Lower lobe of right lung (tissue), 2 donors: ENCODE results near the gene CLASP1. TPM values are rescaled to one million over a fixed set of nuclear protein-coding genes. Genes with fewer than 3 reads are reported as not detected.

Experiments used
- ATAC-seq, 2 donors: fragments of 200-7000 bp; cut with Tn5 transposase; one replicate each; pipeline ENCODE4 v1.9.1; 2020 to 2022; ENCODE audit warnings: mild to moderate bottlenecking in 2 of 2, moderate library complexity in 2 of 2
- DNase-seq: peaks from one replicate; pipeline ENCODE4 v3.0.0-alpha.2; 2020
- H3K27ac ChIP-seq: fragments of 200-600 bp; one replicate; pipeline ENCODE4 v1.8.0; 2022
- H3K27me3 ChIP-seq: fragments of 200-600 bp; one replicate; pipeline ENCODE4 v1.8.0; 2022; ENCODE audit warnings: low read depth
- H3K36me3 ChIP-seq: fragments of 200-600 bp; one replicate; pipeline ENCODE4 v1.8.0; 2022; ENCODE audit warnings: mild to moderate bottlenecking
- H3K4me1 ChIP-seq: fragments of 200-600 bp; one replicate; pipeline ENCODE4 v1.8.0; 2022
- H3K4me3 ChIP-seq: fragments of 200-600 bp; one replicate; pipeline ENCODE4 v1.8.0; 2022; ENCODE audit warnings: mild to moderate bottlenecking
- H3K9me3 ChIP-seq: fragments of 200-600 bp; one replicate; pipeline ENCODE4 v1.8.0; 2022
- CTCF ChIP-seq: fragments of 200-600 bp; IDR thresholded peaks from one replicate; pipeline ENCODE4 v1.8.0; 2022; ENCODE audit warnings: antibody characterized with exemption, mild to moderate bottlenecking
- intact Hi-C: fragments of 100-400 bp; cut with DNase I; formaldehyde crosslinking; loops from one replicate; pipeline ENCODE4 v1.11.0; 2022
- total RNA-seq: library from RNA; stranded (reverse); fragmentation: NEBNext Ultra II Directional; extraction: Animal tissue kit (Norgen Biotek cat#: 25700); gene quantifications from one replicate; pipeline ENCODE4 v1.2.1, GENCODE V29; 2021
- donor health status: DM: no; HTN: yes; CAD: no; lungs with severe emphysema.

CLASP1 gene
- total RNA-seq, 1 donor from 2014 or later = 45.8 TPM

GRCh38 chr2:121343191-121343590 is 306.1 kb downstream of the CLASP1 start:
- DNase-seq = no peak
- no peak overlapping the region for H3K4me3 ChIP-seq
- H3K27me3 ChIP-seq = no peaks in the 10 kb centered on the region
- ATAC-seq = no peak
- H3K36me3 ChIP-seq = peaks cover 94% of the 10 kb centered on the region
- H3K4me1 ChIP-seq = no peaks in the 10 kb centered on the region
- intact Hi-C loops = no loop called here
- H3K9me3 ChIP-seq = no peaks in the 10 kb centered on the region
- H3K27ac ChIP-seq = no peak overlapping the region
- TF ChIP-seq CTCF = no peak

- H3K36me3 ChIP-seq = peaks cover 92% of the 10 kb centered on the region
Observed at GRCh38 chr2:121342751-121343150, 306.5 kb downstream of the CLASP1 start.

DNA sequence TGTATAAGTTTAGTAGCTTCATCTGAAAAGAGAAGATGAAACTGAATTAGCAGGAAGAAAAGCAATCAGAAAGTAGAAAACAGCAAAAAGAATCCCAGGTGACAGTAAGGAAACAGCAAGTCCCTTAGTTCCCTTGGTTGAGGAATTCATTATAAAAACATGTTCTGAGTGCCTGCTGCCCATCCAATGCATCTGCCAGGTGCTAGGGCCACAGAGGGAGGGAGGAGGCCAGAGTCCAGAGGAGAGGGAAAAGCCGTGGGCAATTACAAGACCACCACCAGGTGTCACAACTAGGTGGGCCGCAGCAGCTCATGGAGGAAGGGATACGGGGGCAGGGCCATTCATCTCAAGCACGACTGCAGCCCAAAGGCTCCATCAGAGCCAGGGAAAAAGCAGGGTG is 308.3 kb downstream of the CLASP1 start:
- no peak for TF ChIP-seq CTCF
- Histone ChIP-seq H3K9me3 (no peaks in the 10 kb centered on the region), H3K36me3 (peaks cover 74% of the 10 kb centered on the region), H3K27ac (no peak overlapping the region), H3K4me1 (peaks cover 5% of the 10 kb centered on the region), H3K27me3 (no peaks in the 10 kb centered on the region), H3K4me3 (no peak overlapping the region)
- ATAC-seq (no peak), DNase-seq (no peak)
- intact Hi-C loops = no loop called here

More at GRCh38 chr2:121342751-121343150, 306.5 kb downstream of the CLASP1 start:
- no peak for TF ChIP-seq CTCF
- no peaks in the 10 kb centered on the region for H3K9me3 ChIP-seq
- no peaks in the 10 kb centered on the region for H3K27me3 ChIP-seq
- no peak overlapping the region for H3K4me3 ChIP-seq
- no peaks in the 10 kb centered on the region for H3K4me1 ChIP-seq
- H3K27ac ChIP-seq = no peak overlapping the region
- ATAC-seq = no peak
- no peak for DNase-seq
- intact Hi-C loops = no loop called here

GRCh38 chr2:121338281-121338680 is 311.0 kb downstream of the CLASP1 start:
- no peak for TF ChIP-seq CTCF
- intact Hi-C loops = no loop called here
- H3K9me3 ChIP-seq = no peaks in the 10 kb centered on the region
- no peak overlapping the region for H3K27ac ChIP-seq
- DNase-seq (no peak), ATAC-seq (no peak)
- peaks cover 48% of the 10 kb centered on the region for H3K36me3 ChIP-seq
- H3K4me1 ChIP-seq = peaks cover 6% of the 10 kb centered on the region
- H3K4me3 ChIP-seq = no peak overlapping the region
- no peaks in the 10 kb centered on the region for H3K27me3 ChIP-seq

- ATAC-seq = peak; percentile 91 to 94
- H3K27me3 ChIP-seq = no peaks in the 10 kb centered on the region
- peak overlapping the region; percentile 33 for H3K27ac ChIP-seq
- TF ChIP-seq CTCF = no peak
- peaks cover 33% of the 10 kb centered on the region for H3K36me3 ChIP-seq
- H3K4me3 ChIP-seq = no peak overlapping the region
- intact Hi-C loops = no loop called here
- no peaks in the 10 kb centered on the region for H3K9me3 ChIP-seq
- H3K4me1 ChIP-seq = peaks cover 6% of the 10 kb centered on the region
- no peak for DNase-seq
Observed at GRCh38 chr2:121336528-121337294, 312.6 kb downstream of the CLASP1 start.
